Hematopoietic multipotent progenitor cell treated with erythropoietin and hydrocortisone succinate and interleukin-3 and kit ligand, for 15 days (in vitro differentiated cells): ENCODE data around the gene DACT2.

Source experiments
- DNase-seq: peaks from one replicate; pipeline ENCODE4 v3.0.0-alpha.2; 2015; ENCODE audit warnings: low spot score

Gene DACT2

DNA sequence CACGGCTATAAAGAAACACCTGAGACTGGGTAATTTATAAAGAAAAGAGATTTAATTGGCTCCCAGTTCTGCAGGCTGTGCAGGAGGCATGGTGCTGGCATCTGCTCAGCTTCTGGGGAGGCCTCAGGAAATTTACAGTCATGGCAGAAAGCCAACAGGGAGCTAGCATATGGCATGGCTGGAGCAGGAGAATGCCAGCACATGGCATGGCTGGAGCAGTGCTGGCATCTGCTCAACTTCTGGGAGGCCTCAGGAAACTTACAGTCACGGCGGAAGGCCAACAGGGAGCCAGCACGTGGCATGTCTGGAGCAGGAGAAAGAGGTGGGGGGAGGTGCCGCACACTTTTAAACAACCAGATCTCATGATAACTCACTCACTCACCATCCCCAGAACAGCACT lies 32.5 kb upstream of the DACT2 start:
- DNase-seq: no peak

DNA sequence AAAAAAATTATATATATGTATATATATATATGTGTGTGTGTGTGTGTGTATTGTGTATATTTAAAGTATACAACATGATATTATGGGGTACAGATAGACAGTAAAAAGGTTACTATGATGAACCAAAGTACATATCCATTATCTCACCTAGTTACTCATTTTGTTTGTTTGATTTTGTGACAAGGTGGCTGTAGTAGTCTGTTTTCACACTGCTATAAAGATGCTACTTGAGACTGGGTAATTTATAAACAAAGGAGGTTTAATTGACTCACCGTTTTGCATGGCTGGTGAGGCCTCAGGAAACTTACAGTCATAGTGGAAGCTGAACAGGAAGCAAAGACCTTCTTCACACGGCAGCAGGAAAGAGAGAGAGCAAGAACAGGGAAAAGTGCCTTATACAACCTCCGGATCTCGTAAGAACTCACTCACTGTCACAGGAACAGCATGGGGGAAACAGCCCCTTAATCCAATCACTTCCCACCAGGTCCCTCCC lies 30.2 kb upstream of the DACT2 start:
- DNase-seq: no peak

DNA sequence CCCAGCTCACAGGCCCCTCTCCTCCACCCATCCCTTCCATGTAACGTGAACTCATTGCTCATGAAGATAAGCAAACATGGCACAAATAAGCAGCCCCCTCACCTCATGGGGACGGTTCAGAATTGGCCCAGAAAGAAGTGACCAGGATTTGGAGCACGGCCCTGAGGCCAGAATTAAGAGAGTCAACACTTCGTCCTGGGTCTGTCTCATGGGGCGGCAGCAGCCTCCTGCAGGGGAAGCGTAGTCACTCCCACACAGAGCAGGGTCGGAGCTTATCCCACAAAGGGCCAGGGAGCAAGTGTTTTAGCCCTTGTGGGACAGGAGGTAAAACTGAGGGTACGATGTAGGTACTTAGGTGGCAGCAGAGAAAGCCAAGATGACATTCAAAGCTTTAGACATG lies 28.6 kb upstream of the DACT2 start:
- no peak for DNase-seq

DNA sequence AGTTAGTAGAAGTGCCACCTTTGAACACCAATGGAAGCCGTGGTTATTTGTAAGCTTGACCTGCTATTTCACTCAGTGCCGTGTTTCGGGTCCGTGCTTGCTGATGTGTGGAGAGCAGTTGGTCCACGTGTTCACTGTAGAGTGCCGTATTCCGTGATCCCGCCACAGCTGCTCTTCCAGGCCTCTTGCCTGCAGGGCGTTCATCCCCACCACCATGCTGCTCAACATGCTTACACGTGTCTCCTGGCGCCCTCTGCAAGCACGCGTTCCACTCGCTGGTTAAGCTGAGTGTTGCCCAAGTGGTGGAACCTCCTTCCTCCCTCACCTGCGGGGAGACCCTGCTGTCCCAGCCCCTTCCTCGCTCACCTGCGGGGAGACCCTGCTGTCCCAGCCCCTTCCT lies 28.0 kb upstream of the DACT2 start:
- DNase-seq: no peak

DNA sequence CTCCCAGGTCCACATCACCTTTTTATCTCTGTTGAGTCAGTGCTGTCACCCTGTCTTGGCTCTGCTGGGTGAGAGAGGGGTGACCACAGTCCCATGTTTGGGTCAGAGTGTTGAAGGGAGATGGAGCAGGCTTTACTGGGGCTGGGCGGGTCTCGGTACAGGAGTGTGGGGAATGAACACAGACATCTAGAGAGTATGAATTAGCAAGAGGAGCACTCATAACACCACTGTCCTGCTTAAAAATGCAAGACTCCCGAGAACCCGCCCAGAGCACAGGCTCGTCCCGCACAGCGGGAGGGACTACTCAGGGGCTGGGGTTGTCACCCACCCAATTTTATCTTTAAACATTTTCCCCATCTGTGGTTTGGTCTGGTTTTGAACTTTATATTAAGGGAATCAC lies 27.5 kb upstream of the DACT2 start:
- DNase-seq: no peak

DNA sequence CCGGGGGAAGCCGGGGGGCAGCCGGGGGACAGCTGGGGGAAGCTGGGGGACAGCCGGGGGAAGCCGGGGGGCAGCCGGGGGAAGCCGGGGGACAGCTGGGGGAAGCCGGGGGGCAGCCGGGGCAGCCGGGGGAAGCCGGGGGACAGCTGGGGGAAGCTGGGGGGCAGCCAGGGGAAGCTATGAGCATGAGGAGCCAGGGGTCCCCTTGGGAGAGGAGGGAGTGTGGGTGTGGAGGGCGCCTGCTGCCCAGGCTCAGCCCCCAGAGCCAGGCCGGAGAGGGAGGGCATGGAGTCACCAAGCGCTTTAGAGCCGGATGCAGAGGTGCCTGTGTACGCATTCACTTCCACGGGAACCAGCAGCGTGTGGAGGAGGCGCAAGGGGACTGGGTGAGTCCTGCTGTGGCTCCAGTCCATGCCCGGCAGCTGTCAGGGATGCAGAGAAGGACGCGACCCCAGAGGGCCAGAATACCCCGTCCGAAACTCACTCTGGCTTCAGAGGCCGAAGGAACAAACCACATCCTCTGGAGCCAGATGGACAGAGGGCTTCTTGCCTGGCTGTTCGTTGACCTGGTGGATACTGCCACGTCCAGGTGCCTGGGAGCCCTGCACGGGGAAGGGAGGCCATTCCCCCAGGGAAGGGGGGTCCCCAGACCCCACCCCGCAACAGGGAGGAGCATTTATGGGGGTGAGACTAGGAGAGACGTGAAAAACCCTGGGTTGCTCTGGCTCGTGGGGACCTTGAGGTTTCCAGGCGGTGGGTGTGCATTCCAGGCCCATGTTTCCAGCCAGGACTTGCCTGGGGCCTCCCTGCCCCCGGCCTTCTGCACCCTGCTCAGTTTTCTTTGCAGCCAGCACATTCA lies 26.5 kb upstream of the DACT2 start:
- DNase-seq: no peak

DNA sequence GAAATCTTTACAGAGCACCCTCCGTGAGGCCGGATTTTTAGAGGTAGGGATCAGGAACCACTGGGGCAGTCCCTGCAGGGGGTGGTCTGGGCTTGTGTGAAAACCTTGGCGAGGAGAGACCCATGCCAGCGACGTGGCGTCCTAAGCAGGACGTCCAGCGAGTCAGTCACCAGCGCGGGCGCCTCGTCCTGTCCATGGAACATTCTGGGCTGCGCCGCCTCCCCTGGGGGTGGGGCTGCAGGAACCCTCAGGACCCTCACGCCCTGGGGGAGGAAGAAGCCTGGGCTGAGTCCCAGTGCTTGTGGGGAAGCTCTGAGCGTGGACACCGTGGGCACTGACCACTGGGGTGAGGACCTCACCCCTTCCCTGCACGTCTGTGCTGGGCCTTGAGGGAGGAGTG lies 25.7 kb upstream of the DACT2 start:
- no peak for DNase-seq

DNA sequence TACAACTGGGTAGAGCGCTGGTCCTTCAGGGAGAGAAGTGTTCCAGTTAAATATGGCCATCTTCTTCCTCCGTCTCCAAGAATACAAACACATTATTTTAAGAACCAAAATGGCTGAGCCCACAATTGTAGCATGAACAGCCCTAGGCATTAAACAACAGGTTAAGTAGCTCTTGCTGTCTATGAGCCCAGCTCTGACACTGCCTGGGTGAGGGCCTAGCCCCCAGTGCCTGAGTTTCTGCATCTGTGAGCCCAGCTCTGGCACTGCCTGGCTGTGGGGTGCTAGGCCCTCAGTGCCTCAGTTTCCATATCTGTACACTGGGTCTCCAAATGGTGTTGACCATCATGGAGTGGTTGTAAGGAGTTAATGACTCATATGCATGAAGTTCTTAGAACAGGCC lies 24.8 kb upstream of the DACT2 start:
- DNase-seq: no peak

DNA sequence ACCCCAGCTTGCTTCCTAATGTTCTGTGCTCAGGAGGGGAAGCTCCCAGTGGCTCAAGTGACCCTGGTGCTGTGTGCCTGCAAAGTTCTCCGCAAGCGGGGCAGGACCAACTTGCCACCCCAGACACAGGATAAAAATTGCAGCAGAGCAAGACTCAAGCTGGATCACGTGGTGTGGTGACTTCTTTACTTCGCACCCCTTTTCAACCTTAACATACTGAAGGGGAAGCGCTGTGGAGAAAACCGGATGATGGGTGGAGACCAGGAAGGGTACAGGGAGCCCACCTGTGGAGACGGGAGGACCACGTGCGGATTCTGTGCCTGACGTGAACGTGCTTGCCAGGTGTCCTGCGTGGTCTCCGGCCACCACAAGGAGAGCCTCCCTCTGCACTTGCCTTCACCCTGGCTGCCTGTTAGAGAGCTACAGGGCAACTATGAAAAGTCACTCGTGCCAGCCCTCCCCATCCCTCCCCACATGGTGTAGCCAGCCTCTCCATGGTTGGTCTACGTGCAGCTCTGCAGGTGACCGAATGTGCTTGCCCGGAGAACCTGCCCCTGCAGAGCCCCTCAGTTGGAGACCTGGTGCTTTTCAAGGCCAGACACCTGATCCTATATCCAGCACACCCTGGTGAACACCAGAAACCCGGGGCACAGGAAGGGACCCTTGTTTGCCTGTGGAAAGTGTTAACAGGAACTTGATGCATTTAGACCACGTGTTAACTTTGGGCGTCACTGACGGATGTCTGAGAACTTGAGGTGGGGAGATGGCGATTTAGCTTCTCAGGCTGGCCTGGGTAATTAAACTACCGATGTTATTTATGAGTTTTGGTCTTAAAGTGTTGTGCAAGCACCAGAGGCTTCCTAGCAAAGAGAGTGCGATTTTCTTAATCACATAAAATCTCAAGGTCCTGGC lies 23.9 kb upstream of the DACT2 start:
- no peak for DNase-seq

DNA sequence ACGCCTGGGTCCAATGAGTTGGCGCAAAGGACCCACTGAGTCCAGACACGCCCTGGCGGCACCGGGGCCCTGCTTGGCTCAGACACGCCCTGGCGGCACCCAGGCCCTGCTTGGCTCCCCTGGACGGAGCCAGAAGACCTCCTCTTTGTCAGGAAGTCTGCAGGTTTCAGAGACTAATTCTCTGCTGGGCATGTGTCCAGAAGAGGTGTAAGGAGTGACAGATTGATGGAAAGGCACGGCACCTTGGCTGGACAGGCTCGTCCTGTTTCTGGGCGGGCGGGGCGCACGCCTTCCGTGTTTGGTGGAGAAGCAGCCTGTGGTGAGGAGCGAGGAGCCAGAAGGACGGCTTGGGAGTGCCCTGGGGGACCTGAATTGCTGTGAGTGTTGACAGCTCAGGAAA lies 23.1 kb upstream of the DACT2 start:
- no peak for DNase-seq

DNA sequence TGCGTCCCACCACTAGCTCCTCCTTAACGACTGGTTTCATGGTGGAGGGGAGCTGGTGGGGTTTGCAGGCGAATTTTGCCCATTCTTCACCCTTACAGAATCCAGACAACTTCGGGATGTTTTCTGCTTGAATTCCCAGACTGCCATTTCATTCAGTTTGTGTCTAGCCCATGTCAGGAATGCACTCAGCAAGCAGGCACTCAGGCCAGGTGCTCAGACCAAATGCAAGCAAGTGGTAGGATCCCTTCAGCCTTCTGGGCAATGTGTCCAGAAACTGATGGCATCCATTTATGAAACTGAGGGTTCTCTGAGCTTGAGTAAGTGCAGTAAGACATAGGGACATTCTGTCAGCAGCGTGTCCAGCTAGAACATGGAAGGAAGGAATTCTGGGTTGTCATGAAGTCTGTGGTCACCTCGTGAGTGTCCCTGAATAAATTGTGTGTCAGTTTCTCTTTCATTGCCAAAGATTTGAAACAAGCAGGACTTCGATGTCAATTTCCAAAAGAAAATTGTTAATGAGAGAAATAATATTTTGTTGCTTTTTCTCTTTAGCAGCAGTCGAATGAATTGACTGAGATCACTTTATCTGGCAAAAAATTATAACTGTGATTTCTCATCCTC lies 21.8 kb upstream of the DACT2 start:
- DNase-seq: no peak

DNA sequence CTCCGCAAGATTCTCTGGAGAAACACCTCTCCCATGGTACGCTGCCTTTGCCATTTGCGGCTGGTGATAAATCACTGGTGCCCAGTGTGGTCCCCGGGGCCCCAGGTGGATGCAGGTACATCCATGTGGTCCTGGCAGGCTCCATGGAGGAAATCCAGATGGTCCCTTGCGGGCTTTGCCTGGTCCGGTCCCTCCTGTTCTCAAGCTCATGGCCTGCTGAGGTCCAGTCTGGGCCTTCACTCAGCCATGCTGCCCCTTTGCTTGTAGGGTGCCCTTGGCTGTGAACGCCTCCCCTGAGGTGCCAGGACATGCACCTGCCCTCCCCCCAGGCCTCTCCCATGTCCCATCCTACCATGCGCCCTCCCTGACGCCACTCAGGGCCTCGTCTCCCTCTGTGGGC lies 21.2 kb upstream of the DACT2 start:
- no peak for DNase-seq

DNA sequence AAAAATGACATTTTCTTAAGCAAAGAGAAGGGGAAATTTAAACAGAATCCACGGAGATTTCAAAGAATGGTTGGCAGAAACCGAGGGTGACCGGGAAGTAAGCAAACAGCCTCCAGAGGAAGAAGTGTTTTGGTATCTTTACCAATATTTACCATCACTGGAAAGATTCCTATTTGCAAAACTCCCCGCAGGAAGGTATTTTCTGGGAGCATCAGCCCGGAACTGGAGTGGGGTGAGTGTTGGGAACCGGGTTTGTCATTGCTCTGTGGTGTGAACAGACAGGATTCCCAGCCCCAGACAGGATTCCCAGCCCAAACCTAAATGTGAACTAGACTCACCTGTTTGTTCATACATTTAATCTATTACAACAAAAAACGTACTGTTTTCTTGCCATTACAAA lies 19.2 kb upstream of the DACT2 start:
- no peak for DNase-seq

DNA sequence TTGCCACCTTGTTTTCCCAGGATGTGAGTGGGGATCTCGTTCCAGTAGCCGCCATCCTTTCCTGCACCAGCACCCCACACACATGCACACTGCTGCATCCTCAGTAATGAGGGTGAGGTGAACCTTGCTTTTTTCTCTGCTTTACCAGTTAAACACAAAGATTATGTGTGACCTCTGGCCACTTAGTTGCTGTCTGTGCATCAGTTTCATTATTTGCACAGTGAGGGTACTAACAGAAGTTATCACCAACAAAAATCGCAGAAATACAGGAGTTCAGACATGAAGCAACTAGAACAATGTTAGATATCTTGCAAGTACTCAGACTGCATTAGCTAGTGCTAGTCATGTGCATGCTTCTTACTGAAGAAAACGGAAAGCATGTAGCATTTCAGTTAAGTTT lies 17.4 kb upstream of the DACT2 start:
- no peak for DNase-seq

DNA sequence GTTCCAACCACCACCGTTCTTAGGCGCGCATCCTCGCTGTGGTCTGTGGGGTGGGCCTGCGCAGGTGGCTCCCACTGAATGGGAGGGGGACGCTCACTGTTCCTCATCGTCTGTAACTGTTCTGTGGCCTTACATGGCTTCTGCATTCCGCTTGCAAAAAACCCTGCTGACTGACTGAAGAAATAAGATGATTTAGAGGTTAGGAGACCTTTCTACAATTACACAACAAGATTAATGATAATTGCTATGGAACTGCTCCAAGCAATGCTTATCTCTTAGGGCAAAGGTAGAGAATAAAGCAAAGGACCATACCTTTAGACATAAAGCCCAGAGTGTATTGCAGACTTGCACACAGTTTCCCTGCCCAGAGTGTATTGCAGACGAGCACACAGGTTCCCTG lies 14.4 kb upstream of the DACT2 start:
- DNase-seq: no peak

DNA sequence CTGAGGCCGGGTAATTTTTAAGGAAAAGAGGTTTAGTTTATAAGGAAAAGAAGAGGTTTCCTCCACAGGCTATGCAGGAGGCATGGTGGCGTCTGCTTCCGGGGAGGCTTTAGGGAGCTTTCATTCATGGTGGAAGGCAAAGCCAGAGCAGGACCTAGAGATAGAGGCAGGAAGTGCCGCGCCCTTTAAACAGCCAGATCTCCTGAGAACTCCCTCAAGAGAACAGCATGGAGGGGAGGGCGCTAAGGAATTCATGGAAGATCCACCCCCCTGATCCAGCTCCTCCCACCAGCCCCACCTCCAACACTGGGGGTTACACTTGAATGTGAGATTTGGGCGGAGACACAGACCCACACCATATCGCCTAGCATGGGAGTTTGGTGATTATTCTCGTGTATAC lies 13.9 kb upstream of the DACT2 start:
- DNase-seq: no peak

DNA sequence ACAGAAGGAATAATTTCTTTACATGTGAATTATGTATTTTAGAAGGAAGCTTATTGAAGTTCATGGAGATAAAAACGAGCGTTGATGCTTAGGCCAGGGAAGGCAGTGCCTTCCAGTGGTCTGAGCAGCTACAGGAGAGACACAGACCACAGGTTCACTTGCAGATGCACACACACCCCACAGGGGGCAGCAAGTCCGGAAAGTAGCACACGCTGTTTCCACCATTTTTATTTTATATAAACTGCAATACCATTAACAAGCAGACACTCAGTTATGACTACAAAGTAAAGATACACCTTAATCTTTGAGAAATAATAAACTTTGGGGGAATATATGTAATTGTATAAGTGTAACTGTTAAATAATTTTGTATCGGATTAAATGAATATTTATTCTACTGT lies 13.5 kb upstream of the DACT2 start:
- peak; percentile 39 for DNase-seq

DNA sequence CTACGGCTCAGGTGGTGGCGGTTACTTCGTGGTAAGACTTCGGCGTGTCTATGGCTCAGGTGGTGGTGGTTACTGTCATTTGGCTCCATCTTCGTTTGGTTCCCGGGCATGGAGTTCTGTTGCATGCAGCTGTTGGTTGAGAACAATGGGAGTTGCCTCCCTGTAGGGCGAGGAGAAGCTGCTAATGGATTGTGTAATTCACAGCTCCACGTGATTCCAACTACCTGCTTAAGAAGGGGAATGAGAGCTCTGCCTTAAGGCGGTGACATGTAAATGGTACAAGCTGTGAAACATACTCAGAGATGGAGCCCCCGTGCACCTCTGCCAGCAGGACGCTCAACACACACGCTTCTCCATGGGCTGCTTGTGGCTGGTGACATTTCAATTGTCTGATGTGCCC lies 12.4 kb upstream of the DACT2 start:
- DNase-seq: no peak

DNA sequence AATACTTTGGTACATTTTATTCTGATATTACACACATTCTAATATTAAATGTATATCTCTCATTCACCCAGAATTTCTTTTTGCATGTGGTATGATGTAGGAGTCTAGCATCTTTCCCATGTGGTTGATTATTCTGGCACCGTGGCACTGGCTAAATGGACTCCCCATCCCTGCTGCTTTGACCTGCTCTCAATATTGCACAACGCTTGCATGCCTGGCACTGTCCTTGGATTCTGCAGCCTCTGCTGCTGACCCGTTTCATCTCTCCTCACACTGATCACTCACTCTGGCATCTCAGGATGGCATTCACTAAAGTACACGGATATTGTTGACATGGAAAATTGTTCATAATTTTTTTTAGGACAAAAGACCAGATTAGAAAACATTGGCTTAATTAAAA lies 11.5 kb upstream of the DACT2 start:
- DNase-seq: no peak

DNA sequence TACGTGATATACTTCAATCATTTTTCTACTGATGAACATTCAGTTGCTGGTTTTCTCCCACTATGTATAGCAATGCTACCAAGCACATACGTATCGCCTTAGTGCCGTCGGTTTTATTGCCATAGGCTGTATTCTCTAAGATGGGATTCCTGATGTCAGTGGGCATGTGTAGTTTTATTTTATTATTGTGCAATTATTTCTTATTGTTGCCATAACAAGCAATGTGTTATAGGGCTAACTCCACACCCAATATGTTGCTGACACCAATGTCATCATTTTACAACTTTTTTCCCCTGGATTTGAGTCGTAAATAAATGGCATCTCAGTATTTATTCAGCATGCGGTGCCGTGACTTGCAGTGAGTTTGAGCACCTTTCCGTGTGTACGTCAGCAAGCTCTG lies 10.8 kb upstream of the DACT2 start:
- no peak for DNase-seq

DNA sequence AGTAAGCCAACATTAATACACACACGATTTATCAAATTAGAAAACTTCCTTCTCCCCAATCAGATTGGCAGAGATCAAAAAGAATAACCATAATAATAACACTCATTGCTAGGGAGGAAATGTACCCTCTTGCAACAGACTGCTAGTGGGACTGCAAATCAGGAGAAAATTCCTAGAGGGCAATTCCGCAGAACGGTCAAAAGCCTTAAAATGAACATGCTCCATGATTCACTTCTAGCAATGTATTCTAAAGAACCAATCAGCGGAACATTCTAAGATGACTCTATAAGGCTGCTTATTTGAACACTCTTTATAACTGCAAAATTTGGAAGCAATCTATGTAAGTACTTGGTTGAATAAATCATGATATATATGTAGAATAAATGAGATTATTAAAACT lies 8.5 kb upstream of the DACT2 start:
- DNase-seq: no peak
